GM12878 (cell line): ENCODE measurements around the gene SPHK2. TPM values are rescaled to one million over a fixed set of nuclear protein-coding genes. Genes with fewer than 3 reads are reported as not detected.

ENCODE experiments used
- ATAC-seq: fragments of 200-7000 bp; cut with Tn5 transposase; 3 replicates; pipeline ENCODE4 v1.9.1; 2020; ENCODE audit warnings: mild to moderate bottlenecking, moderate library complexity
- BruUV-seq: library from RNA; stranded (reverse); fragments of 400-500 nt; replicated peaks from 2 replicates; lab custom pipeline; 2021; lab: Mats Ljungman, UMichigan
- CTCF ChIA-PET: fragments of 300-600 bp; sonication (Branson Sonifier 250); formaldehyde crosslinking; extraction: SDS; loops from one replicate; lab custom pipeline; 2021; ENCODE audit warnings: inconsistent platforms; lab: Yijun Ruan, JAX
- POLR2A ChIA-PET: fragments of 350-600 bp; formaldehyde crosslinking; extraction: SDS; loops from one replicate; lab custom pipeline; 2021; ENCODE audit warnings: inconsistent platforms; lab: Charles Lee
- RAD21 ChIA-PET: fragments of 300-600 bp; sonication (Branson Sonifier 250); formaldehyde crosslinking; loops from one replicate; lab custom pipeline; 2023; ENCODE audit warnings: antibody characterized with exemption; ENCODE audit not compliant: unreplicated experiment; lab: Charles Lee
- SMC1A ChIA-PET: fragments of 300-600 bp; sonication (Branson Sonifier 250); formaldehyde crosslinking; loops from one replicate; lab custom pipeline; 2023; ENCODE audit not compliant: unreplicated experiment, uncharacterized antibody; lab: Charles Lee
- DNase-seq: peaks from one replicate; pipeline ENCODE4 v3.0.0-alpha.2; 2011; ENCODE audit warnings: low read depth, low spot score
- FAIRE-seq: peaks from 3 replicates; lab custom pipeline; 2011; peaks lifted over from hg19 to GRCh38; lab: Jason Lieb, UNC
- H2AFZ ChIP-seq: 2 replicates; pipeline ENCODE4 v1.6.0; 2011; ENCODE audit warnings: low read depth, low read length, control low read depth; ENCODE audit not compliant: control insufficient read depth
- H3K27ac ChIP-seq: 2 replicates; pipeline ENCODE4 v1.5.1; 2011; ENCODE audit warnings: control low read depth; ENCODE audit not compliant: control insufficient read depth, insufficient read depth
- H3K27me3 ChIP-seq, 2 experiments: replicated peaks in 1 of 2; 2 replicates each; pipeline versions ENCODE4 v1.6.0 to v1.6.1; 2011; ENCODE audit warnings: low read length in 1 of 2; ENCODE audit not compliant: control insufficient read depth in 2 of 2, insufficient read depth in 2 of 2
- H3K36me3 ChIP-seq, 2 experiments: 2 replicates each; pipeline ENCODE4 v1.5.1; 2011; ENCODE audit warnings: low read length in 1 of 2; ENCODE audit not compliant: control insufficient read depth in 2 of 2, insufficient read depth in 2 of 2
- H3K4me1 ChIP-seq: 2 replicates; pipeline ENCODE4 v1.6.1; 2011; ENCODE audit warnings: mild to moderate bottlenecking, low read length, moderate library complexity, mixed read lengths; ENCODE audit not compliant: control insufficient read depth, insufficient read depth
- H3K4me2 ChIP-seq: 2 replicates; pipeline ENCODE4 v1.6.0; 2011; ENCODE audit warnings: control low read depth; ENCODE audit not compliant: control insufficient read depth, insufficient read depth
- H3K4me3 ChIP-seq: fragments of 200-600 bp; sonication (generic); 2 replicates; pipeline ENCODE4 v1.5.1; 2016
- H3K79me2 ChIP-seq: 2 replicates; pipeline ENCODE4 v1.6.0; 2011; ENCODE audit warnings: low read length; ENCODE audit not compliant: control insufficient read depth, insufficient read depth
- H3K9ac ChIP-seq: 2 replicates; pipeline ENCODE4 v1.8.0; 2011; ENCODE audit warnings: low read length, control low read depth, mixed read lengths; ENCODE audit not compliant: control insufficient read depth, insufficient read depth
- H3K9me3 ChIP-seq: replicated peaks from 3 replicates; pipeline ENCODE4 v1.5.1; 2011; ENCODE audit warnings: mild to moderate bottlenecking, low read length; ENCODE audit not compliant: control insufficient read depth, insufficient read depth
- H4K20me1 ChIP-seq: 2 replicates; pipeline ENCODE4 v1.6.0; 2011; ENCODE audit not compliant: control insufficient read depth, insufficient read depth
- BHLHE40 ChIP-seq, 2 experiments: fragments of 450-650 bp in 1 of 2; IDR thresholded peaks; 2 replicates each; pipeline ENCODE4 v1.6.1; 2011 to 2017; ENCODE audit warnings: low read depth in 2 of 2, borderline replicate concordance in 1 of 2, improper control_type of control experiment in 1 of 2, low read length in 1 of 2, mild to moderate bottlenecking in 1 of 2
- CBFB ChIP-seq: IDR thresholded peaks from 2 replicates; pipeline ENCODE4 v1.6.1; 2016; ENCODE audit warnings: antibody characterized with exemption, low read depth
- CEBPB ChIP-seq, 2 experiments: fragments of 150-350 bp in 1 of 2; IDR thresholded peaks; 2 replicates each; pipeline ENCODE4 v1.6.1; 2012 to 2014; ENCODE audit warnings: low read depth in 2 of 2, low read length in 2 of 2, borderline replicate concordance in 1 of 2, inconsistent platforms in 1 of 2
- EZH2 ChIP-seq: IDR thresholded peaks from 2 replicates; pipeline ENCODE4 v1.6.1; 2012; ENCODE audit warnings: low read depth, mild to moderate bottlenecking, control low read depth, inconsistent platforms, low read length, borderline replicate concordance; ENCODE audit not compliant: control insufficient read depth
- NR2F1 ChIP-seq: fragments of 450-650 bp; conservative IDR thresholded peaks from 2 replicates; pipeline ENCODE4 v1.6.1; 2017; ENCODE audit warnings: mild to moderate bottlenecking
- POLR2A ChIP-seq: IDR thresholded peaks from 2 replicates; pipeline ENCODE4 v1.6.1; 2011; ENCODE audit warnings: low read depth, mild to moderate bottlenecking, low read length
- POLR2AphosphoS5 ChIP-seq: IDR thresholded peaks from 2 replicates; pipeline ENCODE4 v1.6.1; 2011; ENCODE audit warnings: mild to moderate bottlenecking, low read length, inconsistent platforms
- RB1 ChIP-seq: fragments of 450-650 bp; formaldehyde crosslinking; IDR thresholded peaks from 2 replicates; pipeline ENCODE4 v1.6.1; 2017; ENCODE audit warnings: mild to moderate bottlenecking, borderline replicate concordance
- RELA ChIP-seq: fragments of 450-650 bp; IDR thresholded peaks from 2 replicates; pipeline ENCODE4 v1.8.0; 2014; ENCODE audit warnings: borderline replicate concordance; ENCODE audit not compliant: partially characterized antibody
- SREBF1 ChIP-seq: IDR thresholded peaks from 2 replicates; pipeline ENCODE4 v1.6.1; 2012; ENCODE audit warnings: mild to moderate bottlenecking, low read length
- STAT1 ChIP-seq: fragments of 450-650 bp; conservative IDR thresholded peaks from 2 replicates; pipeline ENCODE4 v1.6.1; 2014; ENCODE audit warnings: antibody characterized with exemption, mild to moderate bottlenecking
- TAF1 ChIP-seq: IDR thresholded peaks from 2 replicates; pipeline ENCODE4 v1.6.1; 2011; ENCODE audit warnings: mild to moderate bottlenecking, low read depth, low read length, borderline replicate concordance
- TCF7 ChIP-seq: IDR thresholded peaks from 2 replicates; pipeline ENCODE4 v1.6.1; 2014; ENCODE audit warnings: antibody characterized with exemption, borderline replicate concordance
- WGBS: methylation state at CpG from one replicate; pipeline ENCODE4 v1.1.6; 2016; ENCODE audit warnings: low lambda C conversion rate; ENCODE audit not compliant: insufficient replicate concordance, insufficient coverage; ENCODE audit errors: missing lambda C conversion rate; 5-methylcytosine and 5-hydroxymethylcytosine counted together
- in situ Hi-C: fragments of 300-500 bp; cut with MboI; formaldehyde crosslinking; loops from 9 replicates; pipeline ENCODE4 v1.14.3; 2018; ENCODE audit warnings: mixed read lengths
- intact Hi-C: fragments of 100-400 bp; cut with micrococcal nuclease; formaldehyde crosslinking; loops from one replicate; pipeline ENCODE4 v1.14.2; 2022; ENCODE audit not compliant: unreplicated experiment
- polyA plus RNA-seq, 11 experiments: library from polyadenylated mRNA; depleted of rRNA in 4 of 11; unstranded in 6 of 11; stranded (reverse) in 5 of 11; fragments of >200 nt; fragmentation: Nextera tagmentation in 4 of 11; fragmentation: Illumina TruSeq in 1 of 11; extraction: Ambion mirVana in 4 of 11; extraction: Trizol in 1 of 11; gene quantifications; 1 replicate in 1 of 11; 2 replicates in 10 of 11; pipeline versions ENCODE4 v1.2.1 to v1.2.3, GENCODE V29; 2011 to 2016; ENCODE audit warnings: inconsistent platforms in 2 of 11, missing spikeins in 2 of 11, low read depth in 1 of 11
- total RNA-seq, 4 experiments: library from RNA; depleted of rRNA in 3 of 4; stranded (reverse); fragments of >200 nt in 3 of 4; fragmentation: Illumina TruSeq in 1 of 4; extraction: Trizol in 1 of 4; gene quantifications; 2 replicates each; pipeline versions ENCODE4 v1.2.1 to v1.2.3, GENCODE V29; 2013 to 2021
- TF ChIP-seq, protein P1 (sequence below): fragments of 450-650 bp; IDR thresholded peaks from 2 replicates; pipeline ENCODE4 v1.6.1; 2017; ENCODE audit warnings: mild to moderate bottlenecking, moderate library complexity

Gene SPHK2
- total and polyA plus RNA-seq, 10 of the 15 experiments (the other 5 are each of a cell fraction or from before 2014, with no cell fraction given): 0.37 to 40.5 (median 11.2) TPM

- TF ChIP-seq RB1 (no peak), STAT1 (no peak), POLR2AphosphoS5 (peak; percentile 55; the same call in 1 of the 2 replicates), POLR2A (peak; percentile 7; the same call in 1 of the 2 replicates), SREBF1 (no peak), NR2F1 (no peak), EZH2 (no peak), CEBPB (IDR thresholded peaks at IDR 0.05; ENCODE audit: borderline replicate concordance in 1 of 2, low read depth in 2 of 2, low read length in 2 of 2) (no peak), TAF1 (no peak), CBFB (no peak), BHLHE40 (IDR thresholded peaks at IDR 0.05; ENCODE audit: borderline replicate concordance in 1 of 2, low read depth in 2 of 2, low read length in 1 of 2) (no peak), RELA (no peak), TCF7 (no peak)
- TF ChIP-seq, protein P1, sequence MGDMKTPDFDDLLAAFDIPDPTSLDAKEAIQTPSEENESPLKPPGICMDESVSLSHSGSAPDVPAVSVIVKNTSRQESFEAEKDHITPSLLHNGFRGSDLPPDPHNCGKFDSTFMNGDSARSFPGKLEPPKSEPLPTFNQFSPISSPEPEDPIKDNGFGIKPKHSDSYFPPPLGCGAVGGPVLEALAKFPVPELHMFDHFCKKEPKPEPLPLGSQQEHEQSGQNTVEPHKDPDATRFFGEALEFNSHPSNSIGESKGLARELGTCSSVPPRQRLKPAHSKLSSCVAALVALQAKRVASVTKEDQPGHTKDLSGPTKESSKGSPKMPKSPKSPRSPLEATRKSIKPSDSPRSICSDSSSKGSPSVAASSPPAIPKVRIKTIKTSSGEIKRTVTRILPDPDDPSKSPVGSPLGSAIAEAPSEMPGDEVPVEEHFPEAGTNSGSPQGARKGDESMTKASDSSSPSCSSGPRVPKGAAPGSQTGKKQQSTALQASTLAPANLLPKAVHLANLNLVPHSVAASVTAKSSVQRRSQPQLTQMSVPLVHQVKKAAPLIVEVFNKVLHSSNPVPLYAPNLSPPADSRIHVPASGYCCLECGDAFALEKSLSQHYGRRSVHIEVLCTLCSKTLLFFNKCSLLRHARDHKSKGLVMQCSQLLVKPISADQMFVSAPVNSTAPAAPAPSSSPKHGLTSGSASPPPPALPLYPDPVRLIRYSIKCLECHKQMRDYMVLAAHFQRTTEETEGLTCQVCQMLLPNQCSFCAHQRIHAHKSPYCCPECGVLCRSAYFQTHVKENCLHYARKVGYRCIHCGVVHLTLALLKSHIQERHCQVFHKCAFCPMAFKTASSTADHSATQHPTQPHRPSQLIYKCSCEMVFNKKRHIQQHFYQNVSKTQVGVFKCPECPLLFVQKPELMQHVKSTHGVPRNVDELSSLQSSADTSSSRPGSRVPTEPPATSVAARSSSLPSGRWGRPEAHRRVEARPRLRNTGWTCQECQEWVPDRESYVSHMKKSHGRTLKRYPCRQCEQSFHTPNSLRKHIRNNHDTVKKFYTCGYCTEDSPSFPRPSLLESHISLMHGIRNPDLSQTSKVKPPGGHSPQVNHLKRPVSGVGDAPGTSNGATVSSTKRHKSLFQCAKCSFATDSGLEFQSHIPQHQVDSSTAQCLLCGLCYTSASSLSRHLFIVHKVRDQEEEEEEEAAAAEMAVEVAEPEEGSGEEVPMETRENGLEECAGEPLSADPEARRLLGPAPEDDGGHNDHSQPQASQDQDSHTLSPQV: no peak
- Histone ChIP-seq H3K9me3 (no peaks in the 10 kb centered on the region), H4K20me1 (peaks cover 15% of the 10 kb centered on the region), H3K27me3 (no peaks in the 10 kb centered on the region), H3K4me3 (no peak overlapping the region), H3K4me1 (peaks cover 14% of the 10 kb centered on the region), H3K9ac (no peak overlapping the region), H3K27ac (no peak overlapping the region), H3K36me3 (peaks cover 25 to 32% of the 10 kb centered on the region in 2 experiments), H3K4me2 (peak overlapping the region; percentile 88), H3K79me2 (peaks cover 46% of the 10 kb centered on the region), H2AFZ (no peak overlapping the region)
- SMC1A ChIA-PET: interaction anchor here (1.1 kb wide), 1 partner anchor 110 kb away, joined by 3 read pairs; no protein-coding TSS in a partner anchor
- WGBS: 92% methylated on average over 16 of the region's 16 CpGs
- FAIRE-seq (no peak), ATAC-seq (no peak), DNase-seq (no peak)
- in situ Hi-C loops: no loop called here
- BruUV-seq: no TSS peak
- CTCF ChIA-PET: interaction anchor here (1.8 kb wide), 1 partner anchor 225 kb away, joined by 5 read pairs; the partner anchor contains the start of gene KDELR1
- RAD21 ChIA-PET: no interaction called here
- POLR2A ChIA-PET: interaction anchor here (1.0 kb wide), 1 partner anchor 41 kb away, joined by 4 read pairs; no protein-coding TSS in a partner anchor
- intact Hi-C loops: no loop called here
Observed at GRCh38 chr19:48616041-48616436, 3.3 kb upstream of the SPHK2 start.
